HG03520 (cell line): Measurements from ENCODE around the gene ROPN1B.

Source experiments
- ATAC-seq: cut with Tn5 transposase; IDR thresholded peaks from one replicate; pipeline ENCODE4 v1.9.1; 2021; ENCODE audit warnings: mild to moderate bottlenecking, moderate library complexity; ENCODE audit not compliant: unreplicated experiment

ROPN1B gene

DNA sequence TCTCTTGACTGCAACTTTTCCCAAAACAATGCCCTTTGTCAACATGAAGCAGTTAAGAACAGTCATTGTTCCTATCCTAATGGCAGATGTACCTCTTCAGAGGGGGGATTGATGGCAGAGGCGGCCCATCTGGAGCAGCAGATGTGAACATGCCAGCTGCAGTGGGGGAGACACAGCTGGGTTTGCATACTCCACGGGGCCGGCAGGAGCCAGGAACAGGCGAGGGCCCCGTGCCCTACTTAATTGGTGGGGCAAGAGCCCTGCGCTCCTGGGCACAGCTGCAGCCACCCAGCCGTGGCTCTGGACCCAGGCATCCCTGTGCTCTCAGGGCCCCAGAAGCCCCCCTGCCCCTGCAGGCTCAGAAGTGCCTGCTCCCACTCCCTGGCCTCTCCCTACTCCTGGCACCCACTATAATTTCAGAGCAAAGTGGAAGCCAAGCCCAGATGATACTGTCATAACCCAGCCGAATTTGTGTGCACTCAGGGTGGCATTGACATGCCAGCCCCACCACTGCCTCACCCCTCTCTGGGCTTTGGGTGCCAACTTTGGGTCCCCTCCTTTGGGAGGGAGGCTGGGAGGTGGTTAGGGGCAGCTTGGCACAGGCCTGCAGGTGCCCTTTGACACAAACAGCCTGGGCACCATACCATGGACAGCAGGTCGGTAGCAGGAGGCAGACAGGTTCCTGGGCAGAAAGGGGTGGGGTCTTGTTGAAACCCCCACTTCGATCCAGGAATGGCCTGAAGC lies 34.6 kb downstream of the ROPN1B start:
- ATAC-seq, result no peak

DNA sequence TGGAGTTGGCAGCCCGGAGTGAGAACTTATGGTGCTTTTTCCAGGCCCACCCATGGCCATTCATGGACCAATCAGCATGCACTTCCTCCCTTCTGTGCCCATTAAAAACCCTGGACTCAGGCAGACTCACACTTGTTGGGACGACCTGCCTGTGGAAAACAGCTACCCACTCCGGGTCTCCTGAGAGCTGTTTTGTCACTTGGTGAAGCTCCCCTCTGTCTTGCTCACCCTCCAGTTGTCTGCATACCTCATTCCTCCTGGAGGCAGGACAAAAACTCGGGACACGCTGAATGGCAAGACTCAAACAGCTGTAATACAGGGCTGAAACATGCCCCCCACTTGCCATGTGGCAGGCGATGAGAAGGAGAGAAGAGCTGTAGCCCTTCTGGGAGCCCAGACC lies 35.2 kb downstream of the ROPN1B start:
- ATAC-seq, result no peak

DNA sequence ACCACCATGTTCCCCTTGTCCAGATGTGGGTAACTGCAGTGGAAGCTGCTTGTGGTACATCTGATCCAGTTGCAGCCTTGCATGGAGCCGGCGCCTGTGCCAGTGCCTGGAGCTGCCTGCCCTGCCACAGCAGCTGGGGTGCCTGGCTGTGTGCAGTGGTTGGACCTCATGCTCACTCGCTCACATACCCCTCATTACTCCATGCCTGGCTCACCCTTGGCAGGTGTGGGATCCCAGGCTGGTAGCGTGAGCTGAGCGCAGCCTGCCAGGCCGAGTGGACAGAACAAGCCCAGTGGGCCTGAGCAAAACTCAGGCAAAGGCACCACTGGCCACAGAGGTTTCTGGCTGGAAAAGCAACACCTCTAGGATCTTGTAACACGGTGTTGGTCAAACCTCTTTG lies 35.7 kb downstream of the ROPN1B start:
- no peak for ATAC-seq

DNA sequence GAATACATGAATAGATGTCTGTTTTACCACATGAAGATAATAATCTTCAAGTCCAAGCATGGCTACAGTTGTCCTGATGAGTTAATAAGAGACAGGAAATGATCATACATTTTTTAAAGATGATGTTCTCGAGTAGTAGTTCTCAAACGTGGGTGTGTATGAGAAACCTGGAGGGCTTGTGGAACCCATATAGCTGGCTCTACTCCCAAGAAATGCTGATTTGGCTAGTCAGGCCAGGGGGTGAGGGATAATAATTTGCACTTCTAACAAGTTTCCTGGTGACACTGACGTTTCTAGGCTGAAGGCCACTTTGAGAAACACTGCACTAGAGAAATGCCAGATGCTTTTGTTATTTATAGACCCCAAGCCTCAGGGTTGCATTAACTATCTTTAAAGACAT lies 37.0 kb downstream of the ROPN1B start:
- ATAC-seq, result no peak

DNA sequence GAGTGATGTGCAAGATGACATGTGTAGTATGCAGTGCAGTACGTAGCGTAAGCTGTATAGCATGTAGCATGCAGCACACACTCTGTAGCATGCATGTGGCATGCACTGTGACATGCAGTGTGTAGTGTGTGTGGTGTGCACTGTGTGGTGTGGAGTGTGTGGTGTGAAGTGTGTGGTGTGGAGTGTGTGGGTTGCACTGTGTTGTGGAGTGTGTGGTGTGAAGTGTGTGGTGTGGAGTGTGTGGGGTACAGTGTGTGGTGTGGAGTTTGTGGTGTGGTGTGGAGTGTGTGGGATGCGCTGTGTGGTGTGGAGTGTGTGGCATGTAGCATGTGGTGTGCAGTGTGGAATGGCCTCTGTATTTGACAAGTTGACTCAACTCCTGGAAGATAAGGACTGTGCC lies 39.2 kb downstream of the ROPN1B start:
- no peak for ATAC-seq

DNA sequence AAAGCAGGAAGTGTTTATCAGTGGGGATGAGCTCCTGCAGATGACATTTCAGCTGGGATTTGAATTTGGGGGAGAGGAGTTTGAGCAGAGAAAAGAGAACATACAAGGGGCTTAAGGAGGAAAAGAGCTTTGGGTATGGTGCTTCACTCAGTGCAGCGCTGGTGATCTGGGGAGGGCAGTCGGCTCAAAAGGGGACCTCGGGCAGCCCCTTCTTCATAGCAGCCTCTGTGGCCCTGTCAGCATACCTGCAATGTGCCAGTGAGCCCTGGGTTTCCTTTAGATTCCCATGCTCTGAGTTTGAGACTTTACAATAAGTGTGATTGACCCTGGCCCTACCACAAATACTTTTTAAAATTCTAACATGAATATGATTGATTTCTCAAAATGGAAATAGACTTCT lies 40.2 kb downstream of the ROPN1B start:
- ATAC-seq, result no peak

DNA sequence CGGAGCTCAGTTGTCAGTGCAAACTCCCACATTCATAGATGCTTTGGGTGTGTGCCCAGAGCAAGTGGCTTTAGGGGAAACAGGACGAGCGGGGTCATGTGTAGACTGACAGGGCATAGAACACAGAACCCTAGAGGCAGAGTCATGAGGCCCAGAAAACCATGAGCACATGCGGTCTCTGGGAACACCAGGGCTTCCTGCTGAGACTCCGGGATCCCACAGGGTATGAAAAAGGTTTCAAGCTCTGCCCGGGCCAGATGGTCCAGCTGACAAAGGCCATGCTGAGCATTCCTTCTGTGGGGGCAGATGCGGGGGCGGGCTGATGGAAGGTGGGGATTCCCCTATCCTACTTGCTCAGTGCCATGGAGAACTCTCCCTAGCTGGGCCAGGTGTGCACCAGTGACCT lies 44.8 kb downstream of the ROPN1B start:
- no peak for ATAC-seq

DNA sequence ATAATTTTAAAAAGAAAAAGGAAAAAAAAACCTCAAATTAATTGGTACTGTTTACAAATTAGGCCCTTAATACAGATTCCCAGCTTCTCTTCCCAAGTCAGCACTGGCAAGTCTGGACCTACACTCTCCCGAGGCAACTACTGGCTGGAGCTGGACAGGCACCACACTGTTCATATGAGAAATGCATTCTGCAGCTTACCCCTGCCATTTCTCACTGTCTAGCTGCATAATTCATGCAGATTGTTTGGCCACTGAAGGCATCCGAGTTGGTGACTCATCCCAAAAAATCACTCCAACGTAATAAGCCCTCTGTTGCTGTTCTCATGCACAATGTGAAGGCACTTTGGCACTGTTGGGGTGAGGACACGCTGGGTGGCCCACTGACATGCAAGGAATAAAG lies 45.3 kb downstream of the ROPN1B start:
- no peak for ATAC-seq

DNA sequence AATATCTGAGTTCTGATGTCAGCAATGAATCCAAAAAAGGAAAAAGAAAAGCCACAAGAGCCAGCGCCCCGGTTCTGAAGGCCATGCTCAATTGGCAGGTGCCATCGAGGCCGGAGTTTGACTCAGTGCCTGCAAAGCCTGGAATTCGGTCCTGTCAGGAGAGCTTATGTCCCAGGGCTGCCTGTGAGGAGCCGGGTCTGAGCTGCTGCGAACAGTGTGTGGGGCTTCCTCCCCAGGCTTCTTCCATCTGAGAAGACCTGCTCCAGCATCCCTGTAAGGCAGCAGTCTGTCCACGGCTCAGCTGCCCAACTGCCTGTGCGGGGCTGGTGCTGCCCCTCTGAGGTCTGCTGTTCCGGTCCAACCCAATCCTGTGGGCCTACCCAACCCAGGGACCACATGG lies 46.1 kb downstream of the ROPN1B start:
- no peak for ATAC-seq

DNA sequence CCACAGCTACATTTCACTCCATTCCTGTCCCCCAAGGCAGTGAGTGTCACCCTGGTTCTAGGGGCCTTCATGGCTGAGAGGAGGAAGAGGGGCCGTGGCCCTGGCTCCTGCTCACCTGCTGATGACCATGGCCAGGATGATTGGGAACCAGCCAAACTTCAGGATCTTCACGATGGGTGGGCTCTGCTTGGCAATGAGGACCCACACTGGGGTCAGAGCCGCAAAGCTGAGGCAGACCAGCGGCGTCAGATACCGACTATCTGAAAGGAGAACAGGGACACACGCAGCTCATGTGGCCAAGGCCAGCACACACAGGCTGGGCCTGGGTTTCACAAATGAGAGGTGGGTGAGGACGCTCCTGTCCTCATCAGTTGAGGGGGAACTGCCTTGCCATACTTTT lies 47.6 kb downstream of the ROPN1B start:
- ATAC-seq, result no peak

DNA sequence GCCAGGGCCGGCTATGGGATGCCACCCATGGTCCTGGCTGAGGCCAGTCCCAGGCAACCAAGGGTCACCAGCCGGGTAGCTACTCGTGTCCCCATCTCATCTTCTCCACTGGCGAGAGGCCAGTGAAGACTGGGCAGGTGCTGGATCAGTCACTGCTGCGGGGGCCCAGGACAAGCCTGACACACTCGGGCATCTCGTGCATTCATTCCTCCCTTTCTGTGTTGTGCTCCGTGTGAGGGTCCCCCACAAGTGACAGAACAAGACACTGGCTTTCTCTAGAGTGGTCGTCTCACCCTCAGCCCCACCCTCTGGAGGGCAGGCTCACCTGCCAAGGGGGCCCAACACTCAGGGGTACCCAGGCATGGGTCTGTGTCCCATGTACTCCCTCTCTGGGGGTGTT lies 48.4 kb downstream of the ROPN1B start:
- no peak for ATAC-seq

DNA sequence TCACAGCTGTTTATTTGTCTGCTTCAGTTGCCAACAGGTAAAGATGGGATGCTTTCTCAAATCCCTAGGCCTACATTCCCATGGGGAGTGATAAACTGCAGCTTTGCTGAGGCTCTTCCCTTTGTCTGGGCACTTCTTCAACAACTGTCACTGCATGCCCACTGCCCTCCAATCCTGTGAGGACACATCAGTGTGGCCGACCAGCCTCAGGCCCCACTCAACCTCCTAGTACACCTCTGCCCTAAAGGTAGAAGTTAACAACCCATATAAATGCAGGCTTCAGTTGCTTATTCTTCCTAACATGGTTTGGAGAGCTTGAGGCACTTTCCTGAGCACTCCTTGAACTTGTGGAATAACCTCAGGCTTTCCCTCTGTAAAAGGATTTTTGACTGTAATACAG lies 49.6 kb downstream of the ROPN1B start:
- ATAC-seq, result no peak

DNA sequence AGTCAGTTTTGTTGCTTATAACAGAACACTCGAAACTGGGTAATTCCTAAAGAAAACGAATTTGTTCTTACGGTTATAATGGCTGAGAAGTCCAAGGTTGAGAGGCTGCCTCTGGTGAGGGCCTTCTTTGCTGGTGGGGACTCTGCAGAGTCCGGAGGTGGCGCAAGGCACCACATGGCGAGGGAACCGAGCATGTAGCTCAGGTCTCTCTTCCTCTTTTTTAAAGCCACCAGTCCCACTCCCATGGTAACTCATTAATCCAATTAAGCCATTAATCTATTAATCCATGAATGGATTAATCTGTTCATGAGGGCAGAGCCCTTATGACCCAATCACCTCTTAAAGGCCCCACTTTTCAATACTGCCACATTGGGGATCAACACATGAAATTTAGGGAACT lies 50.0 kb downstream of the ROPN1B start:
- ATAC-seq, result no peak

DNA sequence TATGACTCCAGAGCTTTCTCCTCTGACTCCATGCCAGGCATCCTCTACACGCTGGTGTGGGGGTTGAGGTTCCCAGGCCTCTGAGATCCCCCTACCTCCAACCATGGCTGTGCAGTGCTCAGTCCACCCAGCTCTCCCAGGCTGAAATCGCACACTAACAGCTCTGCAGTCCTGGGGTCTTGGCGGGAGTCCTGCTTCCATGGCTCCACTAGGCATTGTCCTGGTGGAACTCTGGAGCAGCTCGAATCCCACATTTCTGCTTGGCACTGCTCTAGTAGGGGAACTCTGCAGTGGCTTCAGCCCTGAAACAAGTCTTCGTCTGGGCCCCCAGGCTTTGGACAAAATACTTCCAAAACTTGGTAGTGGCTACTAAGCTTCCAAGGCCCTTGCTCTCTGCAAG lies 50.7 kb downstream of the ROPN1B start:
- no peak for ATAC-seq

DNA sequence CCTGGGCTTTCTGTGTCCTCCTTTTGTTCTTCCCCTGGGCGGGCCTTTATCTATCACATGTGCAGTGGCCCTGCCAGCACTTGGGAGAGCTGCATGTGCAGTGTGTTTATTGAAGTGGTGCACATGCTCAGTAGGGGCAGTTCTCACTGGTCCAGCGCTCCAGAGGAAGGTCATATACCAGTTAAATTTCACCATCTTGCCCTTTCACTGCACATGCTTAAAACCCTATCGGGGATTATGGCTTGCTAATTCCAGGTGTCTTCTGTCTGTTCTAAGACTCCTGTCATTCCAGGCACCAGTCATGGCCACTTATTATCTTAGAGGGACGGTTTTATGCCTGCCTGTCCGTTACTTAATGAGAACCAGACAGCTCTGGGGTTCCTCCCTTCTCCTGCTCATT lies 52.2 kb downstream of the ROPN1B start:
- ATAC-seq, result no peak

DNA sequence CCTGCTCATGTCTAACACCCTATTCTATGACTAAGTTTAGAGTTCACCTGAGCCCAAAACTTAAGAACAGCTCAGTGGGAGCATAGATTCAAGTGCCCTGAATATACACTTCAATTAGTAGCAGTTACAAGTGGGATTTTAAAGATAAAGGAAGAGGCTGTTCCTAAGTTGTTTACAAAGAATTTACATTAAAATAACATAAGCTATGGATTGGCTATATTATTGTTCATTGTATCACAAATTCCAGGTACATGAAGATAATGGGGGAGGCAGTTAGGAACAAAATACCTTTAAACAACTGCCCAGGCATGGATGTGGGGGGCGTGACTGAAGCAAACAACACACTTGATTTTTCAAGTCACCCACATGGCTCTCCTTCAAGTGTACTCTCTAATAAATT lies 52.7 kb downstream of the ROPN1B start:
- ATAC-seq, result no peak

DNA sequence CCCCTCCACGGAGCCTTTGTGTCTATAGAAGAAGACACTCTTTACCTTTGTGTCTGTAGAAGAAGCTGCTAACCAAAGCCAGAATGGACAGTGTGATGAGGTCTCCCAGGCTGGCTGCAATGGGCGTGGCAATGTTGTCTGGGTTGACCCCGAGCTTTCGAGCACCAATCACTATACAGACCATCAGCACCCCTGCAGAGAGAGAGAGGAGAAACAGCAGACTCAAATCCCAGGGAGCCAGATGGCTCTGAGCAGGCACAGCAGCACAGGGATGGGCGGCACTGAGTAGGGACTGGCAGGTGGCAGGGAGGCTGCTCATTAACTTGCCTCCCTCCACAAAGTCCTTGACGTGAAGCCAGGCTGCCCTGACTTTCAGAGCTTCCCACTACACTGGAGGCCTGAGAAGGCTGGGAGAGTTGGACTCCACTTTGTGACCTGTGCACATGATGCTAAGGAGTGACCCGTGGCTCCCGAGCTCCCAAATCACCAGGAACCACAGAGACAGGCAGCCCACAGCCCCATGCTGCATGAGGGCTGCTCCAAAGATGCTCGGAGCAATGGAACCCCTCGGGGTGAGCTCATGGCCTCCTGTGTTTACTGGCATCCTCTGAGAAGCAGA lies 53.9 kb downstream of the ROPN1B start:
- no peak for ATAC-seq

DNA sequence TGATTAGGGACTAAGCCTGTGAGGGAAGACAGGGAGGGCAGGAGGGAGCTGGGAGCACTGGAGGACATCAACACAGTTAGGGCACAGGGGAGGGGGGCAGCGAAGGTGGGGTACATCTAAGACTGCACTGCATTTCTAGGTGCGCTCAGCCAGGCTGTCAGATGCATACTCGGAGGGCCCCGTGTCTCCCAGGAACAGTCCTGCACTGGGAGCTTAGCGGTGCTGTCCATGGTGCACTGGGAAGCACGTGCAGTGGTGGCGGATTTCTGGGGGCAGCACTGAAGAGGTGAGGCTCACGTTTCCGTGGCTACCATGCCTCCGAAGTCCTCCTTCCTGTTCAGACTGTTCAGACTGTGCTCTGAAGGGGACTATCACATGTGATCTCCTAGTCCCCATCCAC lies 54.4 kb downstream of the ROPN1B start:
- no peak for ATAC-seq

DNA sequence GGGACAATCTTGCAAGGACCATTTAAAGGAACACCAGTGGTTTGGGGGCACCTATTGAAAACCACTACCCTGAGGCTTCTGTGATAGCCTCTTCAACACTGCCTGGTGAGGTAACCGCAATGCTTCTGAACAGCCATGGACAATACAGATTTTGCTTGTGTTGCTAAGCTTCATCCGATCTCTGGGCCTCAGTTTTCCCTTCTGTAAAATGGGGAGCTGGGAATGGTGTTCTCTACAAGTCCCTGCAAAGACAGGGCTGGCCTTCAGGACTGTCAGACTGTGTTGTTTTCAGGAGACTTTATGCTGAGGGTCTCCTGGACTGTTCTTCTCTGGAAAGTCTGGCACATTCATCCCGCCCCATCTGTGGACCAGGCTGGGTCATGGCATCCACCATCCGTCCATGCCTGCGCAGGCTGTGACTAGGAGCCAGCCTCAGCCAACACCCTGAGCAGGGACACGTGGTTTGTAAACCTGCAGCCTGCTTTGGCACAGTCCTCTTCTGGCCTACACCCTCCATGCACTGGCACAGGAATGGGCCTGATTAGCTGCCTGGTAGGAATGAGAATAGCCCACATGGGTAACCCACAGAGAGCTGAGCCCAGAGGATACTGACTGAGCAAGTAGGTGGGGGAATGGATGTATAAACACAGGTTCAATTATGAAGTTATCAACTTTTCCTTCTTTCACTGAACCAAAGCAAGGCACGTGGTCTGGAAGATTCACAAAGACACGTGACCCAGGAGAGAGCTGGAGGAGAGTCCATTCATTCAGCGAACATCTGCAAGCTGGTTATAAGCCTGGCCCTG lies 55.3 kb downstream of the ROPN1B start:
- no peak for ATAC-seq

DNA sequence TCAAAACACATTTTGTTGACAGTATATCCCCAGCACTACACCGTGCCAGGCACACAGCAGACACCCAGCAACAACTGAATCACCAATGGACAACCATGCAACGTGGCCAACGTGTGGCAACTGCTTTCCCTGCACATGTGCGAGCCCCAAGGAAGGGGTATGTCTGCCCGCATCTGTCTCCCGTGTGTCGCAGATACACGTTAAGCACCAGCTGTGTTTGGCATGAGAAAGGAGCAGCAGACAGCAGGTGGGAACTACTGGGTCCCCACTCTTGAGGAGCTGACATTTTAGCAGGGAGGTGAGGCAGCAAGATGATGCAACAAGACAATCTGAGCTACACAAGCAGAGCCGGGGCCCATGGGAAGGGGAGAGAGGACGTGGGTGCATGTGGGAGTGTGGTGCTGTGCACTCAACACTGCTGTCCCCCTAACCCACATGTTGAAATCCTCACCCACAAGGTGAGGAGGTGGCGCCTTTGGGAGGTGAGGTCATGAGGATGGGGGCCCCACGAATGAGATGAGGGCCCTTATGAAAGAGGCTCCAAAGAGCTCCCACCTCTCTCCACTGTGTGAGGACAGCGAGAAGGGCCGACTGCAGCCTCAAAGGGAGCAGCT lies 56.2 kb downstream of the ROPN1B start:
- ATAC-seq, result no peak

DNA sequence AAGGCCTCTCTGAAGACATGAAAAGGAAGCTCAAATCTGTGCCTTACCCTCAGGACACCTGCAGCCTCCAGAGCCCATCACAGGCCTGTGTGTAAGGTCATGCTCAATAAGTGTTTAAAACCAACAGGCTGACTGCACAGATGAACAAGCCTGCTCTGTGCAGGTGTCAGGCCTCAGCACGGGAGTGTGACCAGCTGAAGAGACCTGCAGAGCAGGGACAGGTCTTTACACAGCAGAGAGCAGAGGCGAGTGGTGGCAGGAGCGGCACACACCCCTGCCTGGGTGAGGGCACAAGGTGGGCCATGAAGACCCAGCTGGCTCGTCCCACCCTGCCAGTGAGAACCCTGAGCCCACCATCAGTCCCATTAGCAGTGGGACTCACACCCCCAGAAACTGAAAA lies 56.9 kb downstream of the ROPN1B start:
- ATAC-seq, result no peak

DNA sequence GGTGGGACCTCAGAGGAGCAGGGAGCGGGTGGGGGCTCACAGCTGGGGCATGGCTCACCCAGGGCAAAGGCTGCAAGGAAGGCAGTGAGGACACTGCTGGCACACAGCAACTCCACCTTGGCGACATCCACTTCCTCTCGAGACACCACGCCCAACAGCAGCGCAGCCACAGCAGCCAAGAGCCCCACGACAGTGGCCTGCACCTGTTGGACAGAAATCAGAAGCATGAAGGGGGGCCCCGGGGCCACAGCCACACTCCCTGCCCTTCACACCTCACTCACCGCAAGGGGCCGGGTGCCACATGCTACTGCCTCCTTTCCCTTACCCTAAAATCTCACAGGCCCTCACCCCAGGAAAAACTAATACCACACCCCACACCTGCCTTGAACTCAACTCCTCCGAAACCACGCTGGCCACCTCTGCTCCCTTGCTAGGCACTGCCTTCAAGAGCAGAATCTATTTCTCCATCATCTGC lies 57.3 kb downstream of the ROPN1B start:
- no peak for ATAC-seq
